Amniotic epithelial cell (primary cell): ENCODE data around the gene CLIP3.

Experiments
- DNase-seq: peaks from one replicate; pipeline ENCODE4 v3.0.0-alpha.2; 2010; ENCODE audit warnings: low read depth

The CLIP3 gene

GRCh38 chr19:36009633-36010379 lies 22.9 kb downstream of the CLIP3 start:
- no peak for DNase-seq

- DNase-seq, result peak; percentile 47
Observed at GRCh38 chr19:36009220-36009619, 23.5 kb downstream of the CLIP3 start.

- no peak for DNase-seq
Observed at GRCh38 chr19:36008336-36008978, 24.2 kb downstream of the CLIP3 start, which contains the start of gene SYNE4. Gene SYNE4 (minus strand): TSS chr19:36008813. CDS start chr19:36008681, 132 bp downstream.

- DNase-seq, result no peak
Observed at GRCh38 chr19:36006955-36007354, 25.7 kb downstream of the CLIP3 start.

- no peak for DNase-seq
Observed at GRCh38 chr19:36003284-36003683, 29.4 kb downstream of the CLIP3 start.

- DNase-seq, result no peak
Observed at GRCh38 chr19:36001605-36002004, 31.1 kb downstream of the CLIP3 start.

- DNase-seq, result no peak
Observed at GRCh38 chr19:35996777-35997176, 35.9 kb downstream of the CLIP3 start.

- peak; percentile 89 for DNase-seq
Observed at GRCh38 chr19:35995048-35995993, 37.4 kb downstream of the CLIP3 start, which contains the start of gene SDHAF1. Gene SDHAF1 (plus strand): TSS chr19:35995188. CDS start chr19:35995275, 87 bp downstream.

- no peak for DNase-seq
Observed at GRCh38 chr19:35993923-35994598, 38.6 kb downstream of the CLIP3 start.

- no peak for DNase-seq
Observed at GRCh38 chr19:35992907-35993765, 39.5 kb downstream of the CLIP3 start.

GRCh38 chr19:35991731-35992450 lies 40.8 kb downstream of the CLIP3 start:
- DNase-seq, result peak; percentile 59

GRCh38 chr19:35990771-35991730 lies 41.6 kb downstream of the CLIP3 start:
- DNase-seq, result no peak

- no peak for DNase-seq
Observed at GRCh38 chr19:35990156-35990555, 42.5 kb downstream of the CLIP3 start.

- DNase-seq, result no peak
Observed at GRCh38 chr19:35988824-35989223, 43.8 kb downstream of the CLIP3 start.

- no peak for DNase-seq
Observed at GRCh38 chr19:35987571-35987896, 45.1 kb downstream of the CLIP3 start.

- DNase-seq, result no peak
Observed at GRCh38 chr19:35986664-35987570, 45.8 kb downstream of the CLIP3 start.

- DNase-seq, result no peak
Observed at GRCh38 chr19:35986111-35986510, 46.6 kb downstream of the CLIP3 start.

GRCh38 chr19:35983177-35983576 lies 49.5 kb downstream of the CLIP3 start:
- no peak for DNase-seq
